Measurements from ENCODE around the gene CFHR1.

CFHR1 gene

GRCh38 chr1:196877964-196878363 lies 58.4 kb downstream of the CFHR1 start:
- DNase-seq: no peak
